Measurements from ENCODE around the gene GALNT18.

The GALNT18 gene

GRCh38 chr11:11382858-11383532 lies 238.8 kb downstream of the GALNT18 start:
- Mint-ChIP-seq H3K4me3 (no peak overlapping the region), H3K27ac (no peak overlapping the region), H3K9me3 (no peaks in the 10 kb centered on the region), H3K36me3 (ENCODE audit: low read depth) (no peaks in the 10 kb centered on the region), H3K4me1 (ENCODE audit: low read depth) (no peaks in the 10 kb centered on the region), H3K27me3 (ENCODE audit: low read depth) (no peaks in the 10 kb centered on the region)
- DNase-seq (ENCODE audit: low spot score), result no peak

- DNase-seq (ENCODE audit: low spot score), result no peak
- Mint-ChIP-seq H3K9me3 (no peaks in the 10 kb centered on the region), H3K27ac (no peak overlapping the region), H3K4me3 (no peak overlapping the region), H3K36me3 (ENCODE audit: low read depth) (no peaks in the 10 kb centered on the region), H3K4me1 (ENCODE audit: low read depth) (no peaks in the 10 kb centered on the region), H3K27me3 (ENCODE audit: low read depth) (no peaks in the 10 kb centered on the region)
Measured at GRCh38 chr11:11381471-11382105, 240.2 kb downstream of the GALNT18 start.

GRCh38 chr11:11380883-11381282 lies 240.9 kb downstream of the GALNT18 start:
- Mint-ChIP-seq H3K9me3 (no peaks in the 10 kb centered on the region), H3K27me3 (ENCODE audit: low read depth) (no peaks in the 10 kb centered on the region), H3K36me3 (ENCODE audit: low read depth) (no peaks in the 10 kb centered on the region), H3K27ac (no peak overlapping the region), H3K4me1 (ENCODE audit: low read depth) (no peaks in the 10 kb centered on the region), H3K4me3 (no peak overlapping the region)
- DNase-seq (ENCODE audit: low spot score), result no peak

- H3K4me3 Mint-ChIP-seq, result no peak overlapping the region
- no peaks in the 10 kb centered on the region for H3K4me1 Mint-ChIP-seq (ENCODE audit: low read depth)
- no peak overlapping the region for H3K27ac Mint-ChIP-seq
- no peaks in the 10 kb centered on the region for H3K27me3 Mint-ChIP-seq (ENCODE audit: low read depth)
- H3K36me3 Mint-ChIP-seq (ENCODE audit: low read depth), result no peaks in the 10 kb centered on the region
- no peaks in the 10 kb centered on the region for H3K9me3 Mint-ChIP-seq
- DNase-seq (ENCODE audit: low spot score), result no peak
Measured at GRCh38 chr11:11380340-11380739, 241.5 kb downstream of the GALNT18 start.

GRCh38 chr11:11379661-11380060 lies 242.1 kb downstream of the GALNT18 start:
- Mint-ChIP-seq H3K4me1 (ENCODE audit: low read depth) (no peaks in the 10 kb centered on the region), H3K27me3 (ENCODE audit: low read depth) (no peaks in the 10 kb centered on the region), H3K36me3 (ENCODE audit: low read depth) (no peaks in the 10 kb centered on the region), H3K27ac (no peak overlapping the region), H3K9me3 (no peaks in the 10 kb centered on the region), H3K4me3 (no peak overlapping the region)
- DNase-seq (ENCODE audit: low spot score), result no peak

- Mint-ChIP-seq H3K4me3 (no peak overlapping the region), H3K9me3 (no peaks in the 10 kb centered on the region), H3K4me1 (ENCODE audit: low read depth) (no peaks in the 10 kb centered on the region), H3K27ac (no peak overlapping the region), H3K27me3 (ENCODE audit: low read depth) (no peaks in the 10 kb centered on the region), H3K36me3 (ENCODE audit: low read depth) (no peaks in the 10 kb centered on the region)
- no peak for DNase-seq (ENCODE audit: low spot score)
Measured at GRCh38 chr11:11378184-11378940, 243.4 kb downstream of the GALNT18 start.

GRCh38 chr11:11374358-11375148 lies 247.3 kb downstream of the GALNT18 start:
- no peaks in the 10 kb centered on the region for H3K27me3 Mint-ChIP-seq (ENCODE audit: low read depth)
- H3K4me1 Mint-ChIP-seq (ENCODE audit: low read depth), result no peaks in the 10 kb centered on the region
- no peak overlapping the region for H3K4me3 Mint-ChIP-seq
- no peaks in the 10 kb centered on the region for H3K9me3 Mint-ChIP-seq
- H3K27ac Mint-ChIP-seq, result no peak overlapping the region
- no peak for DNase-seq (ENCODE audit: low spot score)
- no peaks in the 10 kb centered on the region for H3K36me3 Mint-ChIP-seq (ENCODE audit: low read depth)

GRCh38 chr11:11373934-11374333 lies 247.9 kb downstream of the GALNT18 start:
- Mint-ChIP-seq H3K4me1 (ENCODE audit: low read depth) (no peaks in the 10 kb centered on the region), H3K36me3 (ENCODE audit: low read depth) (no peaks in the 10 kb centered on the region), H3K9me3 (no peaks in the 10 kb centered on the region), H3K4me3 (no peak overlapping the region), H3K27me3 (ENCODE audit: low read depth) (no peaks in the 10 kb centered on the region), H3K27ac (no peak overlapping the region)
- no peak for DNase-seq (ENCODE audit: low spot score)

- H3K9me3 Mint-ChIP-seq, result no peaks in the 10 kb centered on the region
- no peak overlapping the region for H3K27ac Mint-ChIP-seq
Measured at GRCh38 chr11:11372461-11372860, 249.3 kb downstream of the GALNT18 start.

GRCh38 chr11:11370962-11371303 lies 250.9 kb downstream of the GALNT18 start:
- Mint-ChIP-seq H3K27ac (no peak overlapping the region), H3K27me3 (ENCODE audit: low read depth) (no peaks in the 10 kb centered on the region), H3K9me3 (no peaks in the 10 kb centered on the region), H3K4me1 (ENCODE audit: low read depth) (no peaks in the 10 kb centered on the region), H3K4me3 (no peak overlapping the region), H3K36me3 (ENCODE audit: low read depth) (no peaks in the 10 kb centered on the region)
- DNase-seq (ENCODE audit: low spot score), result no peak

More at GRCh38 chr11:11372461-11372860, 249.3 kb downstream of the GALNT18 start:
- H3K27me3 Mint-ChIP-seq (ENCODE audit: low read depth), result no peaks in the 10 kb centered on the region
- H3K4me1 Mint-ChIP-seq (ENCODE audit: low read depth), result no peaks in the 10 kb centered on the region
- no peaks in the 10 kb centered on the region for H3K36me3 Mint-ChIP-seq (ENCODE audit: low read depth)
- no peak for DNase-seq (ENCODE audit: low spot score)
- no peak overlapping the region for H3K4me3 Mint-ChIP-seq

- H3K27ac Mint-ChIP-seq, result no peak overlapping the region
- no peaks in the 10 kb centered on the region for H3K9me3 Mint-ChIP-seq
- no peaks in the 10 kb centered on the region for H3K27me3 Mint-ChIP-seq (ENCODE audit: low read depth)
- H3K4me1 Mint-ChIP-seq (ENCODE audit: low read depth), result no peaks in the 10 kb centered on the region
- no peak overlapping the region for H3K4me3 Mint-ChIP-seq
- no peak for DNase-seq (ENCODE audit: low spot score)
- H3K36me3 Mint-ChIP-seq (ENCODE audit: low read depth), result no peaks in the 10 kb centered on the region
Measured at GRCh38 chr11:11370255-11370961, 251.4 kb downstream of the GALNT18 start.

- no peaks in the 10 kb centered on the region for H3K36me3 Mint-ChIP-seq (ENCODE audit: low read depth)
Measured at GRCh38 chr11:11366793-11367192, 255.0 kb downstream of the GALNT18 start.

GRCh38 chr11:11363674-11364073 lies 258.1 kb downstream of the GALNT18 start:
- no peaks in the 10 kb centered on the region for H3K9me3 Mint-ChIP-seq
- H3K27ac Mint-ChIP-seq, result no peak overlapping the region
- H3K4me1 Mint-ChIP-seq (ENCODE audit: low read depth), result no peaks in the 10 kb centered on the region
- H3K36me3 Mint-ChIP-seq (ENCODE audit: low read depth), result no peaks in the 10 kb centered on the region
- no peak for DNase-seq (ENCODE audit: low spot score)
- no peak overlapping the region for H3K4me3 Mint-ChIP-seq
- peaks cover 2% of the 10 kb centered on the region for H3K27me3 Mint-ChIP-seq (ENCODE audit: low read depth)

More at GRCh38 chr11:11366793-11367192, 255.0 kb downstream of the GALNT18 start:
- no peak for DNase-seq (ENCODE audit: low spot score)
- H3K27me3 Mint-ChIP-seq (ENCODE audit: low read depth), result peaks cover 2% of the 10 kb centered on the region
- no peaks in the 10 kb centered on the region for H3K9me3 Mint-ChIP-seq
- H3K4me3 Mint-ChIP-seq, result no peak overlapping the region
- H3K27ac Mint-ChIP-seq, result no peak overlapping the region
- H3K4me1 Mint-ChIP-seq (ENCODE audit: low read depth), result no peaks in the 10 kb centered on the region
